ENCODE data around the gene CYP39A1.

CYP39A1 gene

GRCh38 chr6:46661483-46661882 lies 8.9 kb upstream of the CYP39A1 start:
- TF ChIP-seq REST (IDR thresholded peaks at IDR 0.05; ENCODE audit: insufficient replicate concordance, low read depth) (no peak), CTCF (IDR thresholded peaks at IDR 0.05; ENCODE audit: insufficient read depth, low read length) (no peak), POLR2AphosphoS5 (IDR thresholded peaks at IDR 0.05; ENCODE audit: low read depth) (no peak), SPI1 (IDR thresholded peaks at IDR 0.05; ENCODE audit: borderline replicate concordance, low read depth) (no peak), GABPA (IDR thresholded peaks at IDR 0.05; ENCODE audit: low read depth) (no peak)

GRCh38 chr6:46657642-46658041 lies 5.0 kb upstream of the CYP39A1 start:
- DNase-seq (ENCODE audit: low read depth in 1 of 2, low spot score in 1 of 2) = no peak
- Histone ChIP-seq H3K27ac (replicated peaks) (no peak overlapping the region), H3K27me3 (ENCODE audit: insufficient read depth, poor library complexity, severe bottlenecking) (peaks cover 14% of the 10 kb centered on the region), H3K4me3 (replicated peaks; ENCODE audit: insufficient read depth, low read length) (no peak overlapping the region)
- TF ChIP-seq REST (IDR thresholded peaks at IDR 0.05; ENCODE audit: insufficient replicate concordance, low read depth) = no peak

More at GRCh38 chr6:46661483-46661882, 8.9 kb upstream of the CYP39A1 start:
- Histone ChIP-seq H3K4me3 (replicated peaks; ENCODE audit: insufficient read depth, low read length) (no peak overlapping the region), H3K27ac (replicated peaks) (no peak overlapping the region), H3K27me3 (ENCODE audit: insufficient read depth, poor library complexity, severe bottlenecking) (peaks cover 9% of the 10 kb centered on the region)
- no peak for DNase-seq (ENCODE audit: low read depth in 1 of 2, low spot score in 1 of 2)

GRCh38 chr6:46655803-46656202 lies 3.2 kb upstream of the CYP39A1 start:
- Histone ChIP-seq H3K27me3 (ENCODE audit: insufficient read depth, poor library complexity, severe bottlenecking) (peaks cover 22% of the 10 kb centered on the region), H3K4me3 (replicated peaks; ENCODE audit: insufficient read depth, low read length) (no peak overlapping the region), H3K27ac (replicated peaks) (no peak overlapping the region)
- peak in 1 of 2 experiments; percentile 7 for DNase-seq (ENCODE audit: low read depth in 1 of 2, low spot score in 1 of 2)
- no peak for TF ChIP-seq CTCF (IDR thresholded peaks at IDR 0.05; ENCODE audit: insufficient read depth, low read length)
- TF ChIP-seq REST (IDR thresholded peaks at IDR 0.05; ENCODE audit: insufficient replicate concordance, low read depth) = no peak
- no peak for TF ChIP-seq GABPA (IDR thresholded peaks at IDR 0.05; ENCODE audit: low read depth)
- no peak for TF ChIP-seq POLR2AphosphoS5 (IDR thresholded peaks at IDR 0.05; ENCODE audit: low read depth)
- TF ChIP-seq SPI1 (IDR thresholded peaks at IDR 0.05; ENCODE audit: borderline replicate concordance, low read depth) = no peak

Data from HL-60 (cell line).